AG04449 (cell line): Measurements from ENCODE around the gene CNTNAP2.

ENCODE experiments used
- CTCF ChIA-PET: fragments of 350-600 bp; formaldehyde crosslinking; extraction: SDS; loops from one replicate; lab custom pipeline; 2021; ENCODE audit warnings: antibody characterized with exemption; lab: Yijun Ruan, JAX
- POLR2A ChIA-PET: fragments of 400-600, 350-600 bp; formaldehyde crosslinking; extraction: SDS; loops from one replicate; lab custom pipeline; 2020; ENCODE audit warnings: antibody characterized with exemption, inconsistent platforms; lab: Yijun Ruan, JAX
- DNase-seq: peaks from one replicate; pipeline ENCODE4 v3.0.0-alpha.2; 2010; ENCODE audit warnings: low read depth, low spot score
- H3K4me3 ChIP-seq: 2 replicates; pipeline ENCODE4 v1.5.1; 2011; ENCODE audit warnings: low read depth, mild to moderate bottlenecking, control low read depth, low read length
- CTCF ChIP-seq: IDR thresholded peaks from one replicate; pipeline ENCODE4 v1.5.1; 2011; ENCODE audit warnings: mild to moderate bottlenecking, moderate library complexity, low read length, control low read depth, inconsistent platforms; ENCODE audit not compliant: insufficient read depth; ENCODE audit errors: missing control alignments

Gene CNTNAP2

DNA sequence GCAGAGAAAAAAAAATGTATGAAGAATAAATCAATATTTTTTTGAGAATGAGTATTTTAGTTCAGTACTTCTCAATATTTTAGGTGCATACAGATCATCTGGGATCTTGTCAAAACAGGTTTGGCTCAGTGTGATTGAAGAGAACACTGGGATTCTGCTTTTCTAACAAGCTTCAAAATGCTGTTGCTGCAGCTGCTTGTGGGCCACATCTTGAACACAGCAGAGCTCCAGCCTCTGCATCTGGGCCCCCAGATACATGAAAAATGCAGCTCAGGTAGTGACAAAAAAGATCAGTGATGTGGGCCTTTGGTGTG, 1296.9 kb downstream of the CNTNAP2 start:
- DNase-seq = no peak
- POLR2A ChIA-PET = interaction anchor here (1.1 kb wide), 1 partner anchor 95 kb away, joined by 4 read pairs; no protein-coding TSS in a partner anchor
- no peak for TF ChIP-seq CTCF
- no peak overlapping the region for H3K4me3 ChIP-seq
- CTCF ChIA-PET = interaction anchor here (1.7 to 1.9 kb wide), 2 partner anchors 15 to 19 kb away, joined by 5 to 6 read pairs; no protein-coding TSS in a partner anchor

DNA sequence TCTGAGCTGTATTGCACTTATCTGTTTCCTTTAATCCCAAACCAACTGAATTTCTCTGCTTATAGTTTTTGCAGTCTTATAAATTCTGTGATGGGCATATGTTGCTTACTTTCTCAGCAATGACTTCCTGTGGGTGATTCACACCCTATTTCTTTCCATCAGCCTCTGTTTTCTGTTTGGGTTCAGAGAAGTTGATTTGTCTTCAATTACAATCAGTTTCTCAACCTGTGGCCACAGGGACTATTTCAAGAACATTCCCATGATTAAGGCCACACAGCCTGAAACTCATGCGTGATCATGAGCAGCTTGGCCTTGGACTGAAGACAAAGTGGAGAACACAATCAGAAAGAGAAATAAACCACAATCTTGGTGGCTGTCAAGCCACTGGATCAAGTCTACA, 1299.4 kb downstream of the CNTNAP2 start:
- no peak overlapping the region for H3K4me3 ChIP-seq
- DNase-seq = no peak
- ChIA-PET POLR2A (no interaction called here), CTCF (interaction anchor here (0.9 kb wide), 1 partner anchor 16 kb away, joined by 3 read pairs; no protein-coding TSS in a partner anchor)
- TF ChIP-seq CTCF = no peak

- H3K4me3 ChIP-seq = no peak overlapping the region
- ChIA-PET CTCF (interaction anchor here (3.4 kb wide), 1 partner anchor 12 kb away, joined by 19 read pairs; no protein-coding TSS in a partner anchor), POLR2A (no interaction called here)
- no peak for TF ChIP-seq CTCF
- DNase-seq = no peak
These were observed 1302.4 kb downstream of the CNTNAP2 start for GRCh38 chr7:147418966-147419365.

GRCh38 chr7:147423875-147424274, 1307.3 kb downstream of the CNTNAP2 start:
- TF ChIP-seq CTCF = no peak
- ChIA-PET CTCF (interaction anchor here (3.7 kb wide), 1 partner anchor 8 kb away, joined by 18 read pairs; no protein-coding TSS in a partner anchor), POLR2A (interaction anchor here (0.6 kb wide), 1 partner anchor 8 kb away, joined by 3 read pairs; no protein-coding TSS in a partner anchor)
- no peak for DNase-seq
- H3K4me3 ChIP-seq = no peak overlapping the region

- no peak for DNase-seq
- H3K4me3 ChIP-seq = no peak overlapping the region
- ChIA-PET POLR2A (no interaction called here), CTCF (interaction anchor here (1.9 kb wide), 1 partner anchor 15 kb away, joined by 6 read pairs; no protein-coding TSS in a partner anchor)
- TF ChIP-seq CTCF = no peak
These were observed 1311.5 kb downstream of the CNTNAP2 start for GRCh38 chr7:147428075-147428474.

DNA sequence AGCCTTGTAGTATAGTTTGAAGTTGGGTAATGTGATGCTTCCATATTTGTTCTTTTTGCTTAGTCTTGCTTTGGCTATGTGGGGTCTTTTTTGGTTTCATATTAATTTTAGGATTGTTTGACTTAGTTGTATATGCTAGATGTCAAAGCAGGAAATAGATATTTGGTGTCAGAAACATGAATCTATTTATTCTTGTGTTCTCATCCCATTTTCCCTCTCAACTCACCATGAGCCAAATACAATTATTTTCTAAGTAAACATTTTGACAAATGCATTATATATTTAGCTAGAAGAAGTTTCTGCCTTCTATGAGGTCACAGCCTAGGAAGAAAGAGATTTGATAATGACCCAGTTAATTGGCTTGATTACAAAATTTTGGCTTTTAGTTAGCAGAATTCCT, 1313.4 kb downstream of the CNTNAP2 start:
- H3K4me3 ChIP-seq = no peak overlapping the region
- no peak for DNase-seq
- TF ChIP-seq CTCF = no peak
- ChIA-PET CTCF (interaction anchor here (1.0 to 3.8 kb wide), 5 partner anchors 12 to 812 kb away, joined by 3 to 19 read pairs (median 4); no protein-coding TSS in a partner anchor), POLR2A (no interaction called here)
